AG04449 (cell line): Measurements from ENCODE around the gene FAM118A.
"Not testable (repeated sequence)": the region's sequence is repeated elsewhere in the genome, so short reads cannot be mapped to it uniquely, and the experiment has no call there.

Source experiments
- CTCF ChIA-PET: fragments of 350-600 bp; formaldehyde crosslinking; extraction: SDS; loops from one replicate; lab custom pipeline; 2021; ENCODE audit warnings: antibody characterized with exemption; lab: Yijun Ruan, JAX
- POLR2A ChIA-PET: fragments of 400-600, 350-600 bp; formaldehyde crosslinking; extraction: SDS; loops from one replicate; lab custom pipeline; 2020; ENCODE audit warnings: antibody characterized with exemption, inconsistent platforms; lab: Yijun Ruan, JAX
- DNase-seq: peaks from one replicate; pipeline ENCODE4 v3.0.0-alpha.2; 2010; ENCODE audit warnings: low read depth, low spot score
- H3K4me3 ChIP-seq: 2 replicates; pipeline ENCODE4 v1.5.1; 2011; ENCODE audit warnings: low read depth, mild to moderate bottlenecking, control low read depth, low read length
- CTCF ChIP-seq: IDR thresholded peaks from one replicate; pipeline ENCODE4 v1.5.1; 2011; ENCODE audit warnings: mild to moderate bottlenecking, moderate library complexity, low read length, control low read depth, inconsistent platforms; ENCODE audit not compliant: insufficient read depth; ENCODE audit errors: missing control alignments

FAM118A gene

GRCh38 chr22:45359627-45360026, 49.9 kb downstream of the FAM118A start:
- ChIA-PET POLR2A (no interaction called here), CTCF (no interaction called here)
- TF ChIP-seq CTCF, result no peak
- H3K4me3 ChIP-seq, result no peak overlapping the region
- DNase-seq, result no peak

- TF ChIP-seq CTCF, result no peak
- POLR2A ChIA-PET, result no interaction called here
- no peak overlapping the region for H3K4me3 ChIP-seq
- no peak for DNase-seq
- CTCF ChIA-PET, result no interaction called here
These were observed 57.0 kb downstream of the FAM118A start for GRCh38 chr22:45366713-45367112.

GRCh38 chr22:45373592-45373991, 63.9 kb downstream of the FAM118A start:
- CTCF ChIA-PET, result interaction anchor here (1.4 kb wide), 1 partner anchor 18 kb away, joined by 3 read pairs; no protein-coding TSS in a partner anchor
- DNase-seq, H3K4me3 ChIP-seq, POLR2A ChIA-PET: not testable (repeated sequence)

- no peak overlapping the region for H3K4me3 ChIP-seq
- POLR2A ChIA-PET, result no interaction called here
- CTCF ChIA-PET, result no interaction called here
- DNase-seq, result no peak
- TF ChIP-seq CTCF, result no peak
These were observed 66.3 kb downstream of the FAM118A start for GRCh38 chr22:45376009-45376408.

- POLR2A ChIA-PET, result no interaction called here
- TF ChIP-seq CTCF, result no peak
- DNase-seq, result no peak
- H3K4me3 ChIP-seq, result no peak overlapping the region
- CTCF ChIA-PET, result no interaction called here
These were observed 67.0 kb downstream of the FAM118A start for GRCh38 chr22:45376703-45377102.

- no peak overlapping the region for H3K4me3 ChIP-seq
- TF ChIP-seq CTCF, result no peak
- DNase-seq, result no peak
- ChIA-PET POLR2A (interaction anchor here (0.6 kb wide), 1 partner anchor 443 kb away, joined by 3 read pairs; no protein-coding TSS in a partner anchor), CTCF (interaction anchor here (1.3 kb wide), 1 partner anchor 9 kb away, joined by 3 read pairs; no protein-coding TSS in a partner anchor)
These were observed 71.6 kb downstream of the FAM118A start for GRCh38 chr22:45381348-45381747.

- H3K4me3 ChIP-seq, result no peak overlapping the region
- no peak for TF ChIP-seq CTCF
- CTCF ChIA-PET, result interaction anchor here (0.7 to 1.5 kb wide), 4 partner anchors 9 to 164 kb away, joined by 3 to 4 read pairs (median 3); no protein-coding TSS in a partner anchor
- DNase-seq, result no peak
- POLR2A ChIA-PET, result no interaction called here
These were observed 79.8 kb downstream of the FAM118A start for GRCh38 chr22:45389546-45389945.
